ENCODE results near the gene COL4A4.

Gene COL4A4

GRCh38 chr2:227035711-227036367 is 128.2 kb downstream of the COL4A4 start:
- no peak overlapping the region for H3K4me3 ChIP-seq (ENCODE audit: low read length)
- H3K9me2 ChIP-seq (replicated peaks; ENCODE audit: insufficient read depth, low read length), result no peaks in the 10 kb centered on the region
- no peak overlapping the region for H3K4me2 ChIP-seq (ENCODE audit: low read depth, low read length)
- no peaks in the 10 kb centered on the region for H3K79me2 ChIP-seq (ENCODE audit: low read length)
- H3K36me3 ChIP-seq (replicated peaks; ENCODE audit: insufficient read depth, low read length), result no peaks in the 10 kb centered on the region
- H3K9me3 ChIP-seq (replicated peaks; ENCODE audit: insufficient read depth, low read length), result no peaks in the 10 kb centered on the region
- TF ChIP-seq EZH2phosphoT487 (IDR thresholded peaks at IDR 0.05; ENCODE audit: low read length) (no peak), EZH2 (optimal IDR thresholded peaks at IDR 0.05; ENCODE audit: low read depth, low read length) (no peak)
- TF ChIP-seq, protein P1, sequence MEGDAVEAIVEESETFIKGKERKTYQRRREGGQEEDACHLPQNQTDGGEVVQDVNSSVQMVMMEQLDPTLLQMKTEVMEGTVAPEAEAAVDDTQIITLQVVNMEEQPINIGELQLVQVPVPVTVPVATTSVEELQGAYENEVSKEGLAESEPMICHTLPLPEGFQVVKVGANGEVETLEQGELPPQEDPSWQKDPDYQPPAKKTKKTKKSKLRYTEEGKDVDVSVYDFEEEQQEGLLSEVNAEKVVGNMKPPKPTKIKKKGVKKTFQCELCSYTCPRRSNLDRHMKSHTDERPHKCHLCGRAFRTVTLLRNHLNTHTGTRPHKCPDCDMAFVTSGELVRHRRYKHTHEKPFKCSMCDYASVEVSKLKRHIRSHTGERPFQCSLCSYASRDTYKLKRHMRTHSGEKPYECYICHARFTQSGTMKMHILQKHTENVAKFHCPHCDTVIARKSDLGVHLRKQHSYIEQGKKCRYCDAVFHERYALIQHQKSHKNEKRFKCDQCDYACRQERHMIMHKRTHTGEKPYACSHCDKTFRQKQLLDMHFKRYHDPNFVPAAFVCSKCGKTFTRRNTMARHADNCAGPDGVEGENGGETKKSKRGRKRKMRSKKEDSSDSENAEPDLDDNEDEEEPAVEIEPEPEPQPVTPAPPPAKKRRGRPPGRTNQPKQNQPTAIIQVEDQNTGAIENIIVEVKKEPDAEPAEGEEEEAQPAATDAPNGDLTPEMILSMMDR (IDR thresholded peaks at IDR 0.05; ENCODE audit: low read length), result no peak
- H3K27ac ChIP-seq (ENCODE audit: low read length), result no peak overlapping the region
- H4K20me1 ChIP-seq (ENCODE audit: insufficient read depth, low read length), result no peaks in the 10 kb centered on the region
- H3K27me3 ChIP-seq (replicated peaks; ENCODE audit: insufficient read depth, low read length), result no peaks in the 10 kb centered on the region
- no peaks in the 10 kb centered on the region for H3K4me1 ChIP-seq (ENCODE audit: low read length)
- no peak for DNase-seq
- no peak overlapping the region for H3K9ac ChIP-seq (ENCODE audit: low read length)
- H2AFZ ChIP-seq (ENCODE audit: low read length), result no peak overlapping the region
- no peaks in the 10 kb centered on the region for H3F3A ChIP-seq (ENCODE audit: insufficient read depth, low read length)

- Histone ChIP-seq H3K27ac (ENCODE audit: low read length) (no peak overlapping the region), H3K9me2 (replicated peaks; ENCODE audit: insufficient read depth, low read length) (no peaks in the 10 kb centered on the region), H3K79me2 (ENCODE audit: low read length) (no peaks in the 10 kb centered on the region), H3F3A (ENCODE audit: insufficient read depth, low read length) (no peaks in the 10 kb centered on the region), H3K36me3 (replicated peaks; ENCODE audit: insufficient read depth, low read length) (no peaks in the 10 kb centered on the region), H3K4me1 (ENCODE audit: low read length) (no peaks in the 10 kb centered on the region), H4K20me1 (ENCODE audit: insufficient read depth, low read length) (no peaks in the 10 kb centered on the region), H3K4me2 (ENCODE audit: low read depth, low read length) (no peak overlapping the region), H2AFZ (ENCODE audit: low read length) (no peak overlapping the region), H3K9ac (ENCODE audit: low read length) (no peak overlapping the region), H3K27me3 (replicated peaks; ENCODE audit: insufficient read depth, low read length) (no peaks in the 10 kb centered on the region), H3K4me3 (ENCODE audit: low read length) (no peak overlapping the region), H3K9me3 (replicated peaks; ENCODE audit: insufficient read depth, low read length) (no peaks in the 10 kb centered on the region)
- DNase-seq, result peak; percentile 19
- TF ChIP-seq, protein P1 (IDR thresholded peaks at IDR 0.05; ENCODE audit: low read length), result peak; percentile 54
- no peak for TF ChIP-seq EZH2phosphoT487 (IDR thresholded peaks at IDR 0.05; ENCODE audit: low read length)
Measured at GRCh38 chr2:227033471-227034148, 130.4 kb downstream of the COL4A4 start.

- Histone ChIP-seq H3K4me2 (ENCODE audit: low read depth, low read length) (no peak overlapping the region), H3K9me3 (replicated peaks; ENCODE audit: insufficient read depth, low read length) (no peaks in the 10 kb centered on the region), H3K27ac (ENCODE audit: low read length) (no peak overlapping the region), H3K79me2 (ENCODE audit: low read length) (no peaks in the 10 kb centered on the region), H4K20me1 (ENCODE audit: insufficient read depth, low read length) (no peaks in the 10 kb centered on the region), H3K9me2 (replicated peaks; ENCODE audit: insufficient read depth, low read length) (no peaks in the 10 kb centered on the region), H3K27me3 (replicated peaks; ENCODE audit: insufficient read depth, low read length) (no peaks in the 10 kb centered on the region), H3K4me3 (ENCODE audit: low read length) (no peak overlapping the region), H3F3A (ENCODE audit: insufficient read depth, low read length) (no peaks in the 10 kb centered on the region), H3K36me3 (replicated peaks; ENCODE audit: insufficient read depth, low read length) (no peaks in the 10 kb centered on the region), H3K4me1 (ENCODE audit: low read length) (no peaks in the 10 kb centered on the region), H3K9ac (ENCODE audit: low read length) (no peak overlapping the region), H2AFZ (ENCODE audit: low read length) (no peak overlapping the region)
- no peak for DNase-seq
- TF ChIP-seq EZH2 (optimal IDR thresholded peaks at IDR 0.05; ENCODE audit: low read depth, low read length), result no peak
- TF ChIP-seq, protein P1 (IDR thresholded peaks at IDR 0.05; ENCODE audit: low read length), result no peak
- TF ChIP-seq EZH2phosphoT487 (IDR thresholded peaks at IDR 0.05; ENCODE audit: low read length), result no peak
Measured at GRCh38 chr2:227031379-227031778, 132.6 kb downstream of the COL4A4 start.
